PC-3 (cell line): Measurements from ENCODE around the gene ZACN. TPM values are rescaled to one million over a fixed set of nuclear protein-coding genes. Genes with fewer than 3 reads are reported as not detected.
A peak's percentile ranks its signal among the peaks of the same experiment; 100 is the strongest.

Source experiments
- ATAC-seq: fragments of 200-7000 bp; cut with Tn5 transposase; 2 replicates; pipeline ENCODE4 v1.9.1; 2020; ENCODE audit warnings: mild to moderate bottlenecking, moderate library complexity
- BruUV-seq: library from RNA; stranded (reverse); fragments of 400-500 nt; replicated peaks from 2 replicates; lab custom pipeline; 2021; lab: Mats Ljungman, UMichigan
- CTCF ChIA-PET: fragments of 300-600 bp; sonication (Branson Sonifier 250); formaldehyde crosslinking; loops from one replicate; lab custom pipeline; 2022; ENCODE audit warnings: antibody characterized with exemption; lab: Charles Lee
- POLR2A ChIA-PET: fragments of 300-600 bp; sonication (Branson Sonifier 250); formaldehyde crosslinking; loops from one replicate; lab custom pipeline; 2022; ENCODE audit warnings: antibody characterized with exemption; ENCODE audit not compliant: unreplicated experiment; lab: Charles Lee
- DNase-seq: peaks from one replicate; pipeline ENCODE4 v3.0.0-alpha.2; 2015
- H2AFZ ChIP-seq: fragments of 300-600 bp; sonication (generic); 2 replicates; pipeline ENCODE4 v1.6.0; 2016; ENCODE audit warnings: antibody characterized with exemption, low read length
- H3F3A ChIP-seq: fragments of 300-600 bp; sonication (generic); one replicate; pipeline ENCODE4 v1.6.0; 2017; ENCODE audit warnings: antibody characterized with exemption, low read length, control low read depth, mild to moderate bottlenecking; ENCODE audit not compliant: unreplicated experiment
- H3K27ac ChIP-seq: fragments of 300-600 bp; sonication (generic); 2 replicates; pipeline ENCODE4 v1.5.1; 2016; ENCODE audit warnings: mild to moderate bottlenecking, low read length
- H3K27me3 ChIP-seq: fragments of 300-600 bp; sonication (generic); 2 replicates; pipeline ENCODE4 v1.6.1; 2016; ENCODE audit warnings: low read length, mixed read lengths
- H3K36me3 ChIP-seq: fragments of 300-600 bp; sonication (generic); 2 replicates; pipeline ENCODE4 v1.6.1; 2016; ENCODE audit warnings: low read depth, mixed run types, low read length, mixed read lengths
- H3K4me1 ChIP-seq: fragments of 300-600 bp; sonication (generic); 2 replicates; pipeline ENCODE4 v1.5.1; 2016; ENCODE audit warnings: low read length; ENCODE audit not compliant: insufficient read depth
- H3K4me2 ChIP-seq: fragments of 300-600 bp; sonication (generic); 2 replicates; pipeline ENCODE4 v1.6.0; 2016; ENCODE audit warnings: low read length
- H3K4me3 ChIP-seq: fragments of 300-600 bp; sonication (generic); 2 replicates; pipeline ENCODE4 v1.5.1; 2016; ENCODE audit warnings: mild to moderate bottlenecking, low read length, mixed read lengths
- H3K79me2 ChIP-seq: fragments of 300-600 bp; sonication (generic); 2 replicates; pipeline ENCODE4 v1.6.1; 2017; ENCODE audit warnings: low read length, mixed read lengths
- H3K9ac ChIP-seq: fragments of 300-600 bp; sonication (generic); 2 replicates; pipeline ENCODE4 v1.6.0; 2016; ENCODE audit warnings: mild to moderate bottlenecking, low read length
- H3K9me2 ChIP-seq: fragments of 300-600 bp; sonication (generic); replicated peaks from 2 replicates; pipeline ENCODE4 v1.6.1; 2016; ENCODE audit warnings: mixed run types, low read length, mixed read lengths
- H3K9me3 ChIP-seq: fragments of 300-600 bp; sonication (generic); 2 replicates; pipeline ENCODE4 v1.6.1; 2016; ENCODE audit warnings: low read length, mixed read lengths
- H4K20me1 ChIP-seq: fragments of 300-600 bp; sonication (generic); 2 replicates; pipeline ENCODE4 v1.6.1; 2016; ENCODE audit warnings: low read length, mixed read lengths
- CTCF ChIP-seq: fragments of 300-600 bp; sonication (generic); conservative IDR thresholded peaks from 2 replicates; pipeline ENCODE4 v1.5.1; 2017; ENCODE audit warnings: antibody characterized with exemption, low read depth, mild to moderate bottlenecking, low read length
- EZH2 ChIP-seq: fragments of 300-600 bp; sonication (generic); IDR thresholded peaks from one replicate; pipeline ENCODE4 v1.6.1; 2017; ENCODE audit warnings: antibody characterized with exemption, mild to moderate bottlenecking, low read length; ENCODE audit not compliant: unreplicated experiment
- EZH2phosphoT487 ChIP-seq: fragments of 300-600 bp; sonication (generic); IDR thresholded peaks from 2 replicates; pipeline ENCODE4 v1.6.1; 2018; ENCODE audit warnings: mild to moderate bottlenecking, antibody characterized with exemption, low read length, borderline replicate concordance
- intact Hi-C: fragments of 100-400 bp; cut with micrococcal nuclease; formaldehyde crosslinking; loops from 2 replicates; pipeline ENCODE4 v1.9.0; 2023
- total RNA-seq: library from RNA; depleted of rRNA; stranded (reverse); fragments of >200 nt; gene quantifications from 2 replicates; pipeline ENCODE4 v1.2.3, GENCODE V29; 2014

ZACN gene
- total RNA-seq, 1 experiment from 2014 or later, result 0.11 TPM

- Histone ChIP-seq H2AFZ (no peak overlapping the region), H3K9me2 (no peaks in the 10 kb centered on the region), H3K79me2 (peaks cover 42% of the 10 kb centered on the region), H3K4me1 (peaks cover 10% of the 10 kb centered on the region), H3K36me3 (peaks cover 49% of the 10 kb centered on the region), H3K4me2 (no peak overlapping the region), H3K4me3 (no peak overlapping the region), H3K9ac (no peak overlapping the region), H3K9me3 (no peaks in the 10 kb centered on the region), H4K20me1 (peaks cover 2% of the 10 kb centered on the region), H3K27me3 (no peaks in the 10 kb centered on the region), H3K27ac (no peak overlapping the region), H3F3A (no peaks in the 10 kb centered on the region)
- no TSS peak for BruUV-seq
- DNase-seq, result no peak
- CTCF ChIA-PET, result no interaction called here
- no peak for TF ChIP-seq CTCF
- TF ChIP-seq EZH2, result no peak
- TF ChIP-seq EZH2phosphoT487, result no peak
- no peak for ATAC-seq
- intact Hi-C loops, result no loop called here
- POLR2A ChIA-PET, result no interaction called here
Observed at GRCh38 chr17:76065775-76066174, 13.2 kb upstream of the ZACN start.

- no peak for TF ChIP-seq EZH2
- no peak for TF ChIP-seq CTCF
- no peak for TF ChIP-seq EZH2phosphoT487
- peak overlapping the region; percentile 92 for H3K9ac ChIP-seq
- H3K27me3 ChIP-seq, result peaks cover 27% of the 10 kb centered on the region
- peaks cover 61% of the 10 kb centered on the region for H3K79me2 ChIP-seq
- CTCF ChIA-PET, result interaction anchor here (1.0 kb wide), 1 partner anchor 62 kb away, joined by 4 read pairs; no protein-coding TSS in a partner anchor
- TSS peak; percentile 78 for BruUV-seq
- H3K36me3 ChIP-seq, result peaks cover 10% of the 10 kb centered on the region
- no peaks in the 10 kb centered on the region for H3K9me3 ChIP-seq
- H3K4me3 ChIP-seq, result peak overlapping the region; percentile 75
- H3K4me1 ChIP-seq, result peaks cover 22% of the 10 kb centered on the region
- no peak for DNase-seq
- intact Hi-C loops, result loop anchor here (5.0 kb wide), 1 partner anchor 44 kb away; the partner anchor contains the start of gene EVPL
- H3K9me2 ChIP-seq, result no peaks in the 10 kb centered on the region
- H3K4me2 ChIP-seq, result peak overlapping the region; percentile 98
- H3F3A ChIP-seq, result no peaks in the 10 kb centered on the region
- H4K20me1 ChIP-seq, result peaks cover 11% of the 10 kb centered on the region
- POLR2A ChIA-PET, result no interaction called here
- H3K27ac ChIP-seq, result peak overlapping the region; percentile 33; the same call in 1 of the 2 replicates
- ATAC-seq, result peak; percentile 1
- peak overlapping the region; percentile 91 for H2AFZ ChIP-seq
Observed at GRCh38 chr17:76071531-76072147, 7.3 kb upstream of the ZACN start.
